Endometrial microvascular endothelial cells (primary cell): ENCODE measurements around the gene OTUD7B. TPM values are rescaled to one million over a fixed set of nuclear protein-coding genes. Genes with fewer than 3 reads are reported as not detected.

Experiments
- in situ Hi-C: cut with HindIII; loops from 2 replicates; pipeline ENCODE4 v1.10.0; 2017; ENCODE audit warnings: low sequenced_read_pairs, low pct_unique_long_range_greater_than_20kb; ENCODE audit errors: inconsistent ontology term
- total RNA-seq: library from RNA; depleted of rRNA; stranded (reverse); fragments of >200 nt; gene quantifications from one replicate; pipeline ENCODE4 v1.2.3, GENCODE V29; 2015; ENCODE audit errors: inconsistent ontology term

Gene OTUD7B
- total RNA-seq, result 8.0 TPM

DNA sequence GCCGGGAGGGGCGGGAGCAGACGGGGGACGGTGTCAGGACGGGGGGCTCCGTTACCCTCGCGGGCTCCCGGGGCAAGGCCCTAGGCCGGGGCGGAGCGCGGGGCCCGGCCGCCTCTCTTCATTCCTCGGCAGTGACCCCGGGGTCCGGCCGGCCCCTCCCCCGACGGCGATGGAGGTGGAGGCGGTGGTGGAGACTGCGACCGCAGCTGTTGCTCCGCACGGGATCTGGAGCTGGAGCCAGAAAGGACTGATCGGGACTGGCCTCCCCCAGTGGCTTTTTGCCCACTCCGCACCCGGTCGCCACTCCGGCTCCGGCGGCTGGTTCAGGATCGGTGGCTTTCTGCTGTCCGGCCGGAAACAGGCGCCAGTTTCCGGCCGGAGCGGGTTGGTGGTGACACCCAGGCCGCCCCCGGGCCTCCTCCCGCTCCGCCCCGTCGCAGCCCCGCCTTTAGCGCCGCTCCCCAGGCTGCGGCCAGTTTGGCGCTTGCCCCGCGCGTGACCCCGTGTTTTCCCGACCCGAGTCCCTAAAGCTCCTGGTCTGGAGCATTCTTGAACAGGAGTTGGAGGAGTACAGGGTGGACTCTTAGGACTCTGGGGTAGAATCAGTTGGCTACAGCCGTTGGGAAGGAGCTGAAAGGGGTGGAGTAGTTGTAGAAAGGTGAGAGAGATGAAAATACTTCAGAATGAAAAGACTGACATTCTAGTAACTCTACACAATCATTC, at the start of gene OTUD7B:
TSS of gene OTUD7B (minus strand) at position 334 of the 723 bp plus-strand sequence. CDS start 33,216 bp downstream, outside the sequence.
- in situ Hi-C loops, result no loop called here

DNA sequence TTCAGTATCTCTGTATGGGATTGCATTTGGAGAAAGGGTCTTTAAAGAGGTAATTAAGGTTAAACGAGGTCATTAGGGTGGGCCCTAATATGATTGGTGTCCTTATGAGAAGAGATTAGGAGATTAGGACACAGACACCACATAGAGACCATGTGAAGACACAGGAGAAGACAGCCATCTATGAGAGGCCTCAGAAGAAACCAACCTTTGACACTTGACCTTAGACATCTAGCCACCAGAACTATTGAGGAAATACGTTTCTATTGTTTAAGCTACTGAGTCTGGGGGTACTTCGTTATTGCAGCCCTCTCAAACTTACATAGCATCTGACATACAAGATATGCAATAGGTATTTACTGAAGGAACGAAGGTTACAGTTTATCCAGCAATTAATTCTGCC, 49.7 kb upstream of the OTUD7B start:
- in situ Hi-C loops, result loop anchor here (25.0 kb wide), 1 partner anchor 102 kb away; no protein-coding TSS in a partner anchor

DNA sequence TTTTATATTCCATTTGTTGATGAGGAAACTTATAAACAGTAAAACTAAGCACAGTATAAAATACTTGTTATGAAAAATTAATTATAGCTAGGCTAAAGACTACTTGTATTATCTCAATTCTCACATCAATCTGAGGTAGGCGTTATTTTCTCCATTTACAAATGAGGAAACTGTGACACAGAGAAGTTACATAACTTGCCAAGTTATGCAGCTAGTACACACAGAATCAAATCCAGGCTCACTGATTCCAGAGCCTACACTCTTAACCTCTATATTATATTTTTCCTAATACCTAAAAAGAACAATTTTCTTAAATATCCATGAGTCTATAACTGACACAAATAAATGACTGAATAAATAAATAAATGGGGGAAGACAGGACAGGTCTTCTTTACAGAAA, 45.9 kb upstream of the OTUD7B start:
- in situ Hi-C loops, result loop anchor here (25.0 kb wide), 1 partner anchor 106 kb away; no protein-coding TSS in a partner anchor

- in situ Hi-C loops, result loop anchor here (25.0 kb wide), 1 partner anchor 107 kb away; no protein-coding TSS in a partner anchor
These were observed 45.0 kb upstream of the OTUD7B start for GRCh38 chr1:150055507-150055906.

DNA sequence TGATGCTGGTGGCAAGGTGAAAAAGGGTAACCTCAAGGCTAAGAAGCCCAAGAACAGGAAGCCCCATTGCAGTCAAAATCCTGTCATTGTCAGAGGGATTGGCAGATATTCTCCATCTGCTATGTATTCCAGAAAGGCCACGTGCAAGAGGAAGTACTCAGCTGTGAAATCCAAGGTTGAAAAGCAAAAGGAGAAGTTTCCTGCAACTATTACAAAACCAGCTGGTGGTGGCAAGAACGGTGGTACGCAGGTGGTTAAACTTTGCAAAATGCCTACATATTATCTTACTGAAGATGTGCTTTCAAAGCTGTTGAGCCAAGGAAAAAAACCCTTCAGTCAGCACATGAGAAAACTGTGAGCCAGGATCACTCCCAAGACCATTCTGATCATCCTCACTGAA, 43.4 kb upstream of the OTUD7B start:
- in situ Hi-C loops, result loop anchor here (25.0 kb wide), 1 partner anchor 108 kb away; no protein-coding TSS in a partner anchor

- in situ Hi-C loops, result loop anchor here (25.0 kb wide), 1 partner anchor 110 kb away; no protein-coding TSS in a partner anchor
These were observed 41.4 kb upstream of the OTUD7B start for GRCh38 chr1:150051905-150052412.

DNA sequence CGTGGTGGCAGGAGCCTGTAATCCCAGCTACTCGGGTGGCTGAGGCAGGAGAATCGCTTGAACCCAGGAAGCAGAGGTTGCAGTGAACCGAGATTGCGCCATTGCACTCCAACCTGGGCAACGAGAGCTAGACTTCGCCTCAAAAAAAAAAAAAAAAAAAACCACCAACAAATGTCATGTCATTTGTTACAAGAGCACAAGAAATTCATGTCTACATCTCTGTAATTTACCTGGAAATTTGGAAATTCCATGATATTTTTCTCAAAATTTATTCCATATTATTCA, 40.5 kb upstream of the OTUD7B start:
- in situ Hi-C loops, result loop anchor here (25.0 kb wide), 1 partner anchor 111 kb away; no protein-coding TSS in a partner anchor

DNA sequence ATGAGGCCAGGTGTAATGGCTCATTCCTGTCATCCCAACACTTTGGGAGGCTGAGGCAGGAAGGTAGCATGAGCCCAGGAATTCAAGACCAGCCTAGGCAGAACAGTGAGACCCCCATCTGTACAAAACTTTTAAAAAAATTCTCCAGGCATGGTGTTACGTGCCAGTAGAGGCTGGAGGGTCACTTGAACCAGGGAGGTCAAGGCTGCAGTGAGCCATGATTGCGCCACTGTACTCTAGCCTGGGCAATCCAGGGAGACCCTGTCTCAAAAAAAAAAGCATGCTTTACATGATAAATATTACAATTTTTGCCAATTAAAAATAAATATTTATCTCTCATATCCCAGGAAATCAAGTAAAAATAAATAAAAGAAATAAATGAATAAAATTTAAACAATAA, 39.4 kb upstream of the OTUD7B start:
- in situ Hi-C loops, result loop anchor here (25.0 kb wide), 1 partner anchor 112 kb away; no protein-coding TSS in a partner anchor

GRCh38 chr1:150034336-150034735, 23.8 kb upstream of the OTUD7B start:
- in situ Hi-C loops, result no loop called here

GRCh38 chr1:150028322-150028721, 17.8 kb upstream of the OTUD7B start:
- in situ Hi-C loops, result no loop called here

DNA sequence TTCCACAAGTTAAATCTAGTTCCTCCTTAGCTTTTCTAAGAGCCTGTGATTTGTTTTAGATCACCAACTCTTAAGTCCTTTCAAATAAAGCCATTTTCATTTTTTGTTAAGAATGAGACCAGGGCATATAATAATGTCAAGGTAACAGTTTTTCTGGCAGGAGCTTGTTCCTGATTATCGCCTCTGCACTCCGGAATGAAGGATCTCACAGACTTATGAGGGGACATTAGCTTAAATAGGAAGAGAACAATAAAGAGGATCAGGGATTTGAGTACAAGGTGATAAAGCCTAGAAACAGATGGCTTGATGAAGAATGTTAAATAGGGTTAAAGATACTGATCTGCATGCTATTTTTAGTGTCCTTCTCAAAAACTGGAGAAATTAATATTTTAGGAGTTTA, 13.6 kb upstream of the OTUD7B start:
- in situ Hi-C loops, result no loop called here

DNA sequence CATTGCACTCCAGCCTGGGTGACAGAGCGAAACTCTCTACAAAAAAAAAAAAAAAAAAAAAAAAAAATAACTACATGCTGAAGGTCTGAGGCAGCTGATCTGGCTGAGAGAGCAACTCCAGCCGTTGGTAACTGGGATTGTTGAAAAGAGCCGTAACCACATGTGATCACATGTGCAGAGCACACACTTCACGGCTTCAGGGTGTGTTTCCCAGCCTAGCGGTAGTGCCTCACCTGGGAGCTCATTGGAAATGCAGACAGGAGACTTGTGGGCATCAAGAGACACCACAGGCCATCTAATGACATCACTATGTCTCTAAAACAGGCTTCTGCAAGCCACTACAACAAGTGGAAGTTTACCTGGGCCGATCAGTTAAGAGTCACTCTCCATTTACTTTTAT, 11.8 kb upstream of the OTUD7B start:
- in situ Hi-C loops, result no loop called here

- in situ Hi-C loops, result no loop called here
These were observed 10.7 kb upstream of the OTUD7B start for GRCh38 chr1:150021191-150021694.

DNA sequence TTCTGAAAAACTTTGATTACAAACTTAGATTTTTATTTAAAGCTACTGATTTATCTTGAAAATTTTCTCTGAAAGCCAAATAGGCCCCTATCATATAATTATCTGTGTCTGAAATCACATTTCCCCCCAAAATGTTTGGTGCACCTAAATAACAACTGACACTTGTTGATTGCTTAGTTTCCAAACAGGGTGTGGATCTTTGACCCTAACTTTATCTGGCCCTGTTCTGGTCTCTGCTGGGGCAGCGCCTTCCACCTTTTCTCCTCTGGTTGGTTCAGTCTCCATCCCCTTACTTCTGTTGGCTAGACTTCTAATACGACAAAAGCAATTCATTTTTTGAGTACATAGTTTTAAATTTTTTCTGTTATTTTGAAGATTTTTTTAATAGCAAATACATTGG, 10.2 kb upstream of the OTUD7B start:
- in situ Hi-C loops, result no loop called here

DNA sequence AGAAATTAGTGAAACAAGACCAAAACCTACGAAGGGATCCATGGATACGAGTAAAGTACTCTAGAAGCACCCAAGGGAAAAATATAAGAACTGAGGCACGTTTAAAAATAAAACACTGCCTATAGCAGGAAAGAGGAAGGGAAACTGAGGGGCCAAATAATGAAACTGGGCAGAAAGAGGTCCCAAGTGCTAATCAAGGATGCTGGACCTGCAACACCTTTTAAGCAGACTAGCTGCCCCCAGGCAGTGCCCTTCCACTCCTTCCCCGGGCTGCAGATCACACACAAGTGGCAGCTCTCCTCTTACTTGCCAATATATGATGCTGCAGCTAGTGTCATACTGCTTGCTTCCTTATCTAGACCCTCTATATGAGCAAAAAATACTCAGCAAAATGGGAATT, 7.6 kb upstream of the OTUD7B start:
- in situ Hi-C loops, result no loop called here

DNA sequence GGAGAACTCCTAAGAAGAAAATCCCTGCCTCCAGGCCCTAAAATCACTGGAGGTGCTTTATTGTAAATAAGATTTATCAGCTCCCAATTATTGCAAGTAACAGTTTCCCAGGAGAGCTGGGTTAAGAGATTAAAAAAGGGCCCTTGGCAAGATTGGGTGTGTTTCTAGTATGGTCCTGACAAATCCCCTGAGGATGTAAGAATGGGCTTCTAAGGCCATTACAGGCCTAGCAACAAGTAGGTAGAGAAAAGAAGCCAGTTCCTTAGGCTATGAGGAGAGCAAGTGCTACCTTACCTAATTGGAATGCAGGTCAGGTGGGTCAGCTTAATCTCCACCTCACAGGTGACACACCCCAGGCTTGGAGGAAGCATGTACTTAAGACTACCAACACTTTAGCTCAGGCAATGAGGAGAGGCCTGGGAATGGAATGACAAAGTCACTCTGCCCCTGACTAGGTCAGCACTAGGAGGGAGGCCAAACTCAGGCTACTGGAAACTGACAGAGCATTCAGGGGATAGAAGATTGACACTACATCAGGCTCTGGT, 6.8 kb upstream of the OTUD7B start:
- in situ Hi-C loops, result no loop called here

DNA sequence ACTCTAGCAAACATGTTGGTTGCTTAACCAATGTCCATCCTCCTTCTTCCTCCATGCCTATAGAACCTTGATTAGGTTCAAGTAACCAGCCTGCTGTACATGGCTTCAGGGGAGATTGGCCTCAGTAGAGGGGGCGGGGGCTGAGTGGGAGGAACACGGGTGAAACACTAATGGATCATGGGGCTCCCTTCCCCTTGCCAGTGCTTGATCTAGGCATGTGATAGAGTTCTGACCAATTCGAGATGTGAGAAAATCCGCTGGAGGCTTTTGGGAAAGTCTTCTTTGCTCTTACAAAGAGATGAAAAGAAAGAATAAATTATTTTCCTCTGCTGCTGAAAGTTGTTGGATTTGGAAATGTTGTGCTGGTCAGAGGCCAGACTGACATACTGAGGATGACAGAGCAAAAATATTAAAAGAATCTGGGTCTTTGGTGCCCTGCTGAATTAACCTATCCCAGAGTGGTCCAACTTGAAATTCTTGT, 5.2 kb upstream of the OTUD7B start:
- in situ Hi-C loops, result no loop called here

GRCh38 chr1:150012611-150013010, 2.1 kb upstream of the OTUD7B start:
- in situ Hi-C loops, result no loop called here

- in situ Hi-C loops, result no loop called here
These were observed 728 bp downstream of the OTUD7B start for GRCh38 chr1:150009604-150010392.
